Stimulated activated CD8-positive, alpha-beta memory T cell treated with anti-CD3 and anti-CD28 coated beads, Interleukin-4, amount 100 ng/mL, for 1 hour (primary cell): ENCODE measurements around the gene CFAP97.
"Not testable (repeated sequence)": the region's sequence is repeated elsewhere in the genome, so short reads cannot be mapped to it uniquely, and the experiment has no call there.

Experiments used
- DNase-seq, 2 donors: peaks; one replicate each; pipeline ENCODE4 v3.0.0-alpha.2; 2020; ENCODE audit warnings: low read depth in 2 of 2, low spot score in 1 of 2

The CFAP97 gene

DNA sequence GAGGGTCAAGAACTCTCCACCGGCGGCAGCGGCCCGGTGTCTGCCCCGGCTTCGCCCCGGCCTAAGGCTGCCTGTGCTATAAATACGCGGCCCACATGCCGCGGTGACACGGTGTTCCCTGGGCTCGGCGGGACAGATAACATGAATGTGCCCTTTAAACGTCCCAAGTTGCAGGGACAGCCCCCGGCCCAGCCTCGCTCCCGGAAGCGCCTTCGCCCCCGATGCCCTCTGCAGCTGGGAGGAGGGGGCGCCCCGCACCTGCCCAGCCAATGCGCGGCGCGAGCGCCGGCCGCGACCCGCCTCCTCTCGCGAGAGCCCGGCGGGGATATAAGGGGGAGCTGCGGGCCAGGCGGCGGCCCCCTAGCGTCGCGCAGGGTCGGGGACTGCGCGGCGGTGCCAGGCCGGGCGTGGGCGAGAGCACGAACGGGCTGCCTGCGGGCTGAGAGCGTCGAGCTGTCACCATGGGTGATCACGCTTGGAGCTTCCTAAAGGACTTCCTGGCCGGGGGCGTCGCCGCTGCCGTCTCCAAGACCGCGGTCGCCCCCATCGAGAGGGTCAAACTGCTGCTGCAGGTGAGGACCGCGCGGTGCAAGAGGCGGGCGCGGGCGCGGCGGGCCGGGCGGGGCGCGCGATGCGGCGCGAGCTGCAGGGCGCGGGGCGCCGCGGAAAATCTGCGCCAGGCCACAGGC, 60.7 kb downstream of the CFAP97 start, which contains the start of gene SLC25A4:
Gene SLC25A4 (plus strand): TSS at position 355 of the 689 bp plus-strand sequence. CDS start 107 bp downstream, at position 462.
- peak; percentile 67 to 78 for DNase-seq

DNA sequence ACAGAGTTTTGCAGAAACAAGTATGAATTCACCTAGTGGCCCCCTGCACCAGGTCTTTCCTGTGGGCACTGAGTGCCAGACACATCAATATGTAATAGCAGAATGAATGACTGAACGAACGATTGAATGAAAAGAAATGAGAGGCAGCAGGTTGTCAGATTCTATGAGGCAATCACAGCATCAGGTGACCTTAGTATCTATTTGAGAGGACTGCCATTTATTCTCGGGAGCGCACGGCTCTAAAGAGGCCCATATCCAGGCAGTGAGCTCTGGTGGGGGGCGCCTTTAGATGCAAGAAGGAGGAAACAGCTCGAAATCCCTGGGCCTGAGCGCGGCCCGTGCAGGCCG, 61.3 kb downstream of the CFAP97 start:
- no peak for DNase-seq

DNA sequence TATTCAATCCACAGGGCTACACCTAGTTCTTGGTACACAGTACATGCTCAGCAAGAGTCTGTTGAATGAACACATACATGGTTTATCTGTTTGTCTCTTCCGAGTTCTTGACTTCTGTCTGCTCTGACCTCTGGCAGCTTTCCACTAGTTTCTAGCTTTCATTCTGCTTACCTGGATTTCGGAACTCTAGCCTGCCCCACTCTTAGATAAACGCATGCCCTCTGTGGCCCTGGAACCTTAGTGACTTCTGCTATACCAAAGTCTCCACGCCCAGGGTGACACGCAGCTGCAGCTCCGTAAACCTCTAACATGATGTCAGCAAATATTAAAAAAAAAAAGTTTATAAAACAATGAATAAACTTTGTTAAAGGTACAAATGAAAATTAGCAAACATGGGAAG, 62.0 kb downstream of the CFAP97 start:
- DNase-seq: no peak

DNA sequence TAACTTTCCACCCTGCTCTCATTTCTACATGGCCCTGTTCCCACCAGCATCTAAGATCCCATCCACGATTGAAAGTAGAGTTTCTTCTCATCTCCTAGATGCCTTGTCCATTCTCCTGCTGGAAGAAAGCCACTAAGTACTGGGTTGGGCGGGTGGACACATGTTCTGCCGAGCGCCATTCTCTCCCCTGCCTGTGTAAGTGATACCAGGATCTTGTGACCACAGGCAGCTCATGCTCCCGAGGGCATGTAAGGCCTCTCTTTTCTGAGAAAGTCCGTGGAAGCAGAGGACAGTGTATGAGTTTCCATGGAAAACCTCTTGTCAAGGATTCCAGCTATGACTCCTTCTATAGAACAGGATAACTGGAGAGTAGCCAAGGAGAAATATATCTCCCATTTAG, 64.1 kb downstream of the CFAP97 start:
- no peak for DNase-seq

DNA sequence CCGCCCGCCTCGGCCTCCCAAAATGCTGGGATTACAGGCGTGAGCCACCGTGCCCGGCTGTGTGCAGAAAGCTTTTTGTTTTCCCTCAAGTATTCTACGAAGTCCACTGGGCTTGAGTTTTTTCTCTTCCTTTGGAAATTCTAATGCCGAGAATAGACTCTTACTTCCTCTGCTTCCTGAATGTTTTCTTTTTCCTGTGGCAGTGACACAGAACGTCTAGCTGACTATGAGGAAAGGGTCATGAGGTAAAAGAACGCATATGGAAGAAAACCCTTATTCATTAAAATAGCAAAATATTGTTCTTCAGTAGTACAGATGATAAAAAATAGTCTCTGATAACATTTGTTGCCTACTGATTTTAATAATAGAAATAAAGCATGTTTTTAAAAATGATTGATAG, 65.6 kb downstream of the CFAP97 start:
- no peak for DNase-seq

DNA sequence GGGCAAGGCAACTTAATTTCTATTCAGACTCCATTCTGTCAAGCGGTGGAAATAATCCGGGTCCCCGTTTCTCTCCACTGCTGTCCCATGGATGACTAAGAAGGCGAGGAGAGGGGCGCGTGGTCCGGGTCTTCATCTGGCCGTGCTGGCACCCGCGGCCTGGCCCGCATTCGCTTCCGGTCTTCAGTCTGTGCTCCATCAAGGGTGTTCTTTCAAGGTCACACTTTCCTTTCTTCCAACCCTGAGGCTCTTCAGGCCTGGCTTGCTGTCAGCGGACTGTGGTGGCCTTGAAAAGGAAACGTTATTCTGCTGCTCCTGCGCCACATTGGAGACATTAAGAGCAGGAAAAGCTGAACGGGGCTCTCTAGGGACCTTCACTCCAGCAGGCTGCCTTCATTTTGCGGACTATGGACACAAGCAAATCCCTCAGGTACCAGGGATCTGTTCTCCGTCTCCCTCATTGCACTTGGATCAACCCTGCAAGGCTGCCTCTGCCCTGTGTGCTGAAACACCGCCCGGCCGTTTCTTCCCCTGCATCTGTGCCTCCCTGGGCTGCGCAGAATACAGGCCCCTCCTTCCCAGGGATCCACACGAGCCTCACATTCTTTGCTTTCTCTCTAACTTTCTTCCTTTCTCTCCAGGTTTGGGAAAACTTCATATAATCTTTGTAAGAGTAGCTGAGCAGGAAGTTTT, 66.4 kb downstream of the CFAP97 start:
- no peak for DNase-seq

DNA sequence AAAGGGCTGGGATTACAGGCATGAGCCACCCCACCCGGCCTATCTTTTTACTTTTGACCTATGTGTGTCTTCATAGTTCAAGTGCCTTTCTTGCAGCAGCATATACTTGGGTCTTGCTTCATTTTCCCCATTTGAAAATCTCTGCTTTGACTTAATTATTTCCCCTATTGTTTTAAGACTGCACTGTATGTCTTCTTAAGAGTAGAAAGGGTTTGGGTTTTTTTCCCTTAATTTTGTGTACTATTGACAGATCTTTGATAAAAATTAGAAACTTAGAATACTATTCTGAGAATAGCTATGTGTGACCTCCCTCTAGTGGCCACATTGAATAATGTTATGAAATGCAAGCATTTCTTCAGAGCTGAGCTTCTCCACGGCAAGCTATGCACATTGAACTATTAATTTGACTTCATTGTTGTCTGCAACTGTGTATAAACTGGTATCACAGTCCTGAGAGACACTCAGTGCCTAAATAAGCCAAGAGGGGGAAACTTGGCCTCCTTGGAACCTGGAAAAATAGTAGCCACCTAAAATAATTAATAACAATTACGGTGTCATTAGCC, 69.4 kb downstream of the CFAP97 start:
- DNase-seq: no peak

DNA sequence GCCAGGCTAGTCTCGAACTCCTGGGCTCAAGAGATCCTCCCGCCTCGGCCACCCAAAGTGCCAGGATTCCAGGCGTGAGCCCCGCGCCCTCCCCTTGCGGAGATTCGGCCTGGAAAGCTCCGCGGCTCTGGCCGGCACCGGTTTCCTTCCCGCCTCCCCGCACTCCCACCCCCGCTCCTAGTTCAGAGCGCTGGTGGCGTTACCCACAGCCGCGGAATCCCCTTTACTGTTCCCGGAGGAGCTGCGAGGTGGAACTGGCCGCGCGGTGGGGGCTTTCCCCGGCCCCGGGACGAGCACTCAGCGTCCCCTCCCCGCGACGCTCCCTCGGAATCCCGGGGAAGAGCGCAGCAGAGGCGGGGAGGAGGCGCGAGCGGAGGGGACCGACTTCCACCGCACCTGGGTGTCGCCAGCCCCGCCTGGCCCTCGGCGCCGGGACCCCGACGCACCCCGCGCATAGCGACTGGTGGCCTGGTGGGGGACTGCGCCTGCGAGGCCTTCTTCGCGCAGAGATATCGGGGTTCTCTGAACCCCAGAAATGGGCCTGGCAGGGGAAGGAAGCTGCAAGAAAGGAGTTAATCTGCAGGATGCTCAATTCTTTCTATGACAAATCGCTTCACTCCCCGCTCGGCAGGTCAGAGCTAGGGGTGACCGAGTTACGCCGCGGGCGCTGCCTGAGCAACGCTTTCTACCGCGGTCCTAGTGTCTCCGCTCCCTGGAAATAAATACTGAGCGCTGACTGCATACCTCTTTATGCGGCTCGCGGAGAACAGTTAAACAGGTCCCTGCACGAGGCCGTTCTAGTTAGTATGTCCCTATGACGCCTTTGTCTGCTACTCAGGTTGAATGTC, 75.3 kb downstream of the CFAP97 start:
- no peak for DNase-seq

DNA sequence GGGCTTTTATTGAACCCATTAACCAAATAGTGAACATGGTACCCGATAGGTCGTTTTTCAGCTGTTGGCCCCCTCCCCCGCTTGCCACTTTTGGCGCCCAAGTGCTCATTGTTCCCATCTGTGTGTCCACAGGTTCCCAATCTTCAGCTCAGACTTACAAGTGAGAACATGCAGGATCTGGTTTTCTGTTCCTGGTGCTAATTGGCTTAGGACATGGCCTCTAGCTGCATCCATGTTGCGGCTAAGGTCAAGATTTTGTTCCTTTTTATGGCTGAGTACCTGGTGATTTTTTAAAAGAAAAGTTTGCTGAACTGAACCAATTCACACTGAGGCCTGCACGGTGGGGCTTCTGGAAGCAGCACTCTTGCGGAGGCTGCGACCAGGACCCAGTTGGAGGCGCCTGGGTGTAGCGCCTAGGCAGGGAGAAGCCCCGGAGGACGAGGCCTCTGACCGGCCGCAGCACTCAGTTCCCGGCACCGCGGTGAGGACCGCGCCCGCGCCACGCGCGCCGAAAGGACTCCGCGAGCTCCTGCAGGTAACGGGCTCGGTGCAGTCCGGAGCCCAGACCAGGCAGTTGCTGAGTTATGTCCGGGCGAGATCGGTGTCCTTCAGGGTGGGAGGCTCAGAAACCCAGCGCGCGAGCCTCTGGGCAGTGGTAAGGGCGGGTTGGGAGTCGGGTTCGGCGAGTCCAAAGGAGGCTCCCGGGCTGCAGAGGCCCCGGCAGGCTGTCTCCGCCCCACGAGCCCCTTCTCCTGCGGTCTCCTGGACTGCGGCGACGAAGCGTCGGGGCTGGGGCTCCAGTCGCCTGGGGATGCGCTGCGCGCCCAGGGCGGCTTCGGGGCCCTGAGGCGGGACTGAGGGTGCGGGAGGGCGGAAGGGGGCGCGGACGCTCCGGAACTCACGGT, 76.5 kb downstream of the CFAP97 start:
- no peak for DNase-seq

DNA sequence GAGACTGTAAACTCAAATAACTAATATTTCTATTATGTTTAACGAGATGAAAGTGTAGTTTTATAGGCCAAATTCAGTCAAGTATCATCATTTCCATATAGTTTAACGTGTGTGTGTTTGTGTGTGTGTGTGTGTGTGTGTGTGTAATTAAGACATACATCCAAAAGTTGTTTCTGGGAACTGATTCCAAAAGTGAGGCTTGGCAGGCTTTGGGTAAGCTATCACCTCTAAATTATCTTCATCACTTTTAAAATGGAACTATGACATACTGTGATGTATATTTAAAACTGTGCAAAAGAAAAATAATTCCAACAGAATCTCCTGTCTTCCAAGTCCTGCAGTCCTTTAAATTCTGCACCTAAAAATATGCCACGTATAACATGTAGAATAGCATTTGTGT, 79.8 kb downstream of the CFAP97 start:
- no peak for DNase-seq

DNA sequence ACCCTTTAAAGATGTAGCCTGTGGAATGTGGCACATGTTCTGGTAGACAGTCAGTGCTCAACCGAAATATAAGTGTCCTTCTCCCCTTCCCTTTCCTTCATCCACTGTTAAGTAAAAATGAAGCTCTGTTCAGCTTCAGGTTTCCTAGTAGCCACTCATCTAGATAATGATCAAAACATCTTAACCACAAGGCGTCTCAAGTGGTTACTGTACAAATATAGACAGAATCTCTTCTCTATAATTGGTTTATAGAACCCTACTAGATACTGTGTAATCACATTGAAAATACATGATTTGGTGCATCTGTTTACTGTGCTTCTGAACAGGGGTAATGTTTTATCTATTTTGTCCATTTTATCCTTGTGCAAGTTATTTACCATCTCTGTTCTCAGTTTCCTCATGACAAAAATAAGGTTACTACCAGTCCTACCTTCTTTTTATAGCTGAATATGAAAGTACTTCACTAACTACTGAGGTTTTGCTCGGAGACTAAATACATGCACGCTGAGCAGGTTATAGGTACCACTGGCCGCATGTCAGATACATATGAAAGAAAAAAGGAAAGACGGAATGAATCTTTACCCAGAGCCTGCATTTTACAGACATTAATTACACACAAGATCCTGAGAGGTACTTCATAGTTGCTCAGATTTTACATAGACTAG, 81.0 kb downstream of the CFAP97 start:
- DNase-seq: no peak

DNA sequence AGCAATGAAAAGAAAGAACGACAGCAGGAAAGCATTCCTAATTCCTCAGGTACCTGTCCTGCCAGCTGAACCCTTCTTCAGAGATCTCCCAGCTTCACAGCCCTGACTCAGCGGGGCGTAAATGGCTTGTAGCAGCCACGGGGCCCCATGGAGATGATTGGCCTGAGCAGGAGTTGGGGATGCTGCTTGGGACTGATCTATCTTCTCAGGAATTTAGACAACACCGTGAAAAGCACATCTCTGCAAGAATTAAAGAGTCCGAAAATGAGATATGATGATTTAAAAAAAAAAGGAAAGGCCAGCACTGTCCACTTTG, 83.2 kb downstream of the CFAP97 start:
- DNase-seq: no peak

DNA sequence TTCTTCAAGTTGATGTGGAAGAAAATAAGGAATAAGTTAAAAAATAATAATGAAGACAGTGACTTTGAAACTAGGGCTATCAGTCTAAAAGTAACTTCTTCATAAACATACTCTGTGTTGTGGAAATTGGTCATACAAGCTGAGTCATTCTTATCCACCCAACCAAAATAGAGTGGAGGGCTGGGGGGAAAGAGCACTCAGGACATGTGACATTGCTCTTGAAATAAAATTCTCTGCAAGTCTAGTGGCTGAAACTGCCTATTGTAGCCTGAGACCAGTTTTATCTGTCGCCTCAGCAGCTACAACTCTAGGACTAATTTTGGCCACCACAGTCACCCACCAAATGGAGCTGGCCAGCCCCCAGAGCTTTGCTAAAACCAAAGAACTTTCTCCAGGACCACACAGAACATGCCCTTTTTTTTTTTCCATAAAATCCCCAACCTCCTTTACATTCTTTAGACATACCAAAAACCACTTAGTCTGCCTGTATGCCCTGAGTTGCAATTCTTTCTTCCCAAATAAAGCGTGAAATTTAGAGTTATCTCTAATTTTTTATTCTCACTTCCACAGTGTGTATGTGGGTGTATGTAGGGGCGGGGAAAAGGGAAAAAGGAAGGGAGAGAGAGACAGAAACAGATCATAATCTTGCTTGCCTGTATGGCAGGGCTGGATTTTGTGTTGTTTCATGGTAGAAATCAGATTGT, 83.7 kb downstream of the CFAP97 start:
- no peak for DNase-seq

DNA sequence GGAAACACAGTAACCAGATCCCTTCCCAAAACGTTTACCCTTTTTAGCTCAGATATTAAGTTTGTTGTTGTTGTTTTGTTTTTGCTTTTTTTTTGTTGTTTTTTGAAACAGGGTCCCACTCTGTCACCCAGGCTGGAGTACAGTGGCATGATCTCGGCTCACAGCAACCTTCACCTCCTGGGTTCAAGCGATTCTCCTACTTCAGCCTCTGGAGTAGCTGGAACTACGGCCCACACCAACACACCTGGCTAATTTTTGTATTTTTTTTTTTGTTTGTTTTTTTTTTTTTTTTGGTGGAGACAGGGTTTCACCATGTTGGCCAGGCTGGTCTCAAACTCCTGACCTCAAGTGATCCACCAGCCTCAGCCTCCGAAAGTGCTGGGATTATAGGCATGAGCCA, 84.3 kb downstream of the CFAP97 start:
- not testable (repeated sequence) for DNase-seq

DNA sequence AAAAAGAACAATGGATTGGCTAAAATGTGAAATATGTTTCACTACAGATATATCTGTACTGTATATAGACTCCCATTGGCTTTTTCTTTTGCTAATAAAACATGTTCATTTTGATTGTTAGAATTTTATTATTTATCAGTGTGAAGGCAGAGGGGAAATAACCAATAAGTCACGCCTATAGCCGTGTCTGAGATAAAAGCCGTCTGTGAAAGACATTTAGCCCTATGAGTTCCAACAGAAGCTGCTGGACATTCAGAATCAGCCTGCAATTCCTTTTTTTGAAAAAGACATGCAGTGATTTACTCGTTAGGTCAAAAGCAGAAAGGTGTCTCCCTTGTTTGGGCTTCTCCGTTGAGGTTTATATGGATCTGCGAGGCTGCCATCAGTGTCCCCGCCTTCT, 84.9 kb downstream of the CFAP97 start:
- DNase-seq: no peak

DNA sequence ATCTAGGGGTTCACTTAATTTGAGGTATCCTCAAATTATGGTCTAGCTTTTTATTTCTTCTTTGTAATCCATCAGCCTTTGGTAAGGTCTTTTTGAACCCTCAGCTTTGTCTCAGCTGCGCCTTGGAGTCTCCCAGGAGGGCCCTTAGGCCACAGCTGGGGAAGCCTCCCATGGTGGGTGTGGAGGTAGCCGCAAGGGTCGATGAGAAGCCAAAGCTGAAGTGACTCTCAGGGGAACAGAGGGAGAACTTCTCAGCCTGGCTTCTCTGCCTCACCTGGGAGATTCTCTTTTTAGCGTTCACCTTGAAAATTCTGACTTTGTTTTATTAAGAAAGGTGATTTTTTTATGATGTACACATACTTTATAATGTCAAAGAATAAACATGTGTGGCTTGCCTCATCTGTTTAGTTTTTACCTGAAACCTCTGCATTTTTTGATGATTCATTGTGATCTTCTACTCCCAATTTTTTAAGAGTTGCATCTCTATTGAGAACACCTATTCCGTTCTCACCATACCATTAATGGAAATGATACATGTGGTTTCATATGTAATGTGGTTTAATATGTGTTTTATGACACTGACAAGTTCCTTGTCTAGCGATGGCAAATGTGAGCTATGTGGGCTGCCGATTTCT, 86.4 kb downstream of the CFAP97 start:
- no peak for DNase-seq

DNA sequence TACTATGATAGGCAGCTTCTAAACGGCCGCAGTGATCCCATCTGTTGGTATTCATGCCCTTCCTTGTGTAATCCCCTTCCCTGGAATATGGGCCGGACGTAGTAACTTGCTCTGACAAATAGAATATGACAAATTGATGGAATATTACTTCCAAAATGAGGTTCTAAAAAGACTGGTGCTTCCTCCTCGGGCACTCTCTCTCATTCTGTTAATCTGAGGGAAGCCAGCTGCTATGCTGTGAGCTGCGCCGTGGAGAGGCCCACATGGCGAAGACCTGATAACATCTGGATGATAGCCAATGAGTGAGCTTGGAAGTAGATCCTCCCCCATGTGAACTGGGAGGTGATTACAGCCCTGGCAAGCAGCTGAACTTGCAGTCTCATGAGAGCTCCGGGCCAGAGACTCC, 88.0 kb downstream of the CFAP97 start:
- no peak for DNase-seq

DNA sequence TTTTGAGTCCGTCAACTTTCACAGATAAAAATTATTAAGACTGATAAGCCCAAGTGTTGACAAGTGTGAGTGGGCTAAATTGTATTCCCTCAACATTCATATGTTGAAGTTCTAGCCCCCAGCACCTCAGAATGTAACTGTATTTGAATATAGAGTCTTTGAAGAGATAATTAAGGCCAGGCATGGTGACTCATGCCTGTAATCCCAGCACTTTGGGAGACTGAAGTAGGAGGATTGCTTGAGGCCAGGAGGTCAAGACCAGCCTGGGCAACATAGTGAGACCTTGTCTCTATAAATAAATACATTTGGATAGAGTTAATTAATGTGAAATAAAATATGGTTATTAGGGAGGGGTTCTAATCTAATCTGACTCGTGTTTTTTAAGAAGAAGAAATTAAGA, 90.5 kb downstream of the CFAP97 start:
- DNase-seq: no peak

DNA sequence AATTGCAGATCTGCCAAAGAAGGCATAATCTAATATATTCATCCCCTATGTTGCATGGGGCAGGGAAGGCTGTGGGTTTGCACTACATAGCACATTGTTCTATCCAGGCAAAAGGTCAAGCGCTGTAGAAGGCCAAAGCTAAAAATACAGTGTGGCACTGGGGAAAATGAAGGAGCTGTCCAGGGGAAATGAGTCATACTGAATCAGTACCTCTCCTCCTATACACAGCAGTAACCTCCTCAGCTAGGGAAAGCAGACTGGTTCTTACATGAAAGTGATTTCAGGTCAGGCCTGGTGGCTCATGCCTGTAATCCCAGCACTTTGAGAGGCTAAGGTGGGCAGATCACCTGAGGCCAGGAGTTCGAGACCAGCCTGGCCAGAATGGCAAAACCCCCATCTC, 91.7 kb downstream of the CFAP97 start:
- DNase-seq: no peak
